Gastrocnemius medialis (tissue), 4 donors: Measurements from ENCODE around the gene RFC4. TPM values are rescaled to one million over a fixed set of nuclear protein-coding genes. Genes with fewer than 3 reads are reported as not detected.

Experiments used
- ATAC-seq, 2 donors: fragments of 150-250 bp; one replicate each; pipeline ENCODE4 v1.9.1; 2016
- DNase-seq, 2 donors: peaks; one replicate each; pipeline ENCODE4 v3.0.0-alpha.2; 2019
- H3K27ac ChIP-seq, 4 donors: fragments of 200-600 bp; sonication (generic); 1 replicate in 1 of 4; 2 replicates in 3 of 4; pipeline ENCODE4 v1.5.1; 2016 to 2018; ENCODE audit warnings: mild to moderate bottlenecking in 2 of 4, moderate library complexity in 1 of 4
- H3K27me3 ChIP-seq, 3 donors: fragments of 200-600 bp; sonication (generic) in 2 of 3; 1 replicate in 1 of 3; 2 replicates in 2 of 3; pipeline versions ENCODE4 v1.5.1 to v1.6.0; 2016 to 2019; ENCODE audit warnings: mild to moderate bottlenecking in 1 of 3, moderate library complexity in 1 of 3
- H3K36me3 ChIP-seq, 2 donors: fragments of 200-600 bp; sonication (generic) in 1 of 2; one replicate each; pipeline ENCODE4 v1.5.1; 2017 to 2018
- H3K4me1 ChIP-seq, 2 donors: fragments of 200-600 bp; sonication (generic) in 1 of 2; one replicate each; pipeline ENCODE4 v1.5.1; 2016 to 2017; ENCODE audit warnings: mild to moderate bottlenecking in 2 of 2
- H3K4me3 ChIP-seq, 4 donors: fragments of 200-600 bp; sonication (generic) in 3 of 4; 1 replicate in 1 of 4; 2 replicates in 3 of 4; pipeline ENCODE4 v1.5.1; 2016 to 2019; ENCODE audit warnings: mild to moderate bottlenecking in 2 of 4
- H3K9me3 ChIP-seq, 3 donors: fragments of 200-600 bp; sonication (generic) in 2 of 3; 1 replicate in 1 of 3; 2 replicates in 2 of 3; pipeline ENCODE4 v1.5.1; 2016 to 2019
- POLR2A ChIP-seq, 2 donors: fragments of 450-650 bp; IDR thresholded peaks; one replicate each; pipeline ENCODE4 v1.6.1; 2017; ENCODE audit warnings: antibody characterized with exemption in 2 of 2, mild to moderate bottlenecking in 2 of 2, moderate library complexity in 2 of 2
- in situ Hi-C, 4 donors: fragments of 200-750 bp; cut with MboI; loops; one replicate each; pipeline versions ENCODE4 v1.15.0 to v1.8.0; 2017; ENCODE audit warnings: low sequenced_read_pairs in 4 of 4
- intact Hi-C: fragments of 100-400 bp; cut with DNase I; formaldehyde crosslinking; loops from one replicate; pipeline ENCODE4 v1.15.1; 2023; ENCODE audit warnings: low total_unique reads
- total RNA-seq, 4 donors: library from RNA; depleted of rRNA; stranded (reverse); fragments of >200 nt; gene quantifications; one replicate each; pipeline versions ENCODE4 v1.1.0 to v1.2.3, GENCODE V29; 2016
- TF ChIP-seq, protein P1 (sequence below), 5 experiments: fragments of 450-650 bp in 3 of 5; fragments of 200-600 bp in 2 of 5; sonication (generic) in 2 of 5; IDR thresholded peaks in 4 of 5; conservative IDR thresholded peaks in 1 of 5; 1 replicate in 4 of 5; 2 replicates in 1 of 5; pipeline ENCODE4 v1.5.1; 2016 to 2019; ENCODE audit warnings: antibody characterized with exemption in 5 of 5, mild to moderate bottlenecking in 3 of 5, moderate library complexity in 3 of 5

The RFC4 gene
- total RNA-seq, 4 donors from 2014 or later = 4.5 to 15.1 (median 7.3) TPM

DNA sequence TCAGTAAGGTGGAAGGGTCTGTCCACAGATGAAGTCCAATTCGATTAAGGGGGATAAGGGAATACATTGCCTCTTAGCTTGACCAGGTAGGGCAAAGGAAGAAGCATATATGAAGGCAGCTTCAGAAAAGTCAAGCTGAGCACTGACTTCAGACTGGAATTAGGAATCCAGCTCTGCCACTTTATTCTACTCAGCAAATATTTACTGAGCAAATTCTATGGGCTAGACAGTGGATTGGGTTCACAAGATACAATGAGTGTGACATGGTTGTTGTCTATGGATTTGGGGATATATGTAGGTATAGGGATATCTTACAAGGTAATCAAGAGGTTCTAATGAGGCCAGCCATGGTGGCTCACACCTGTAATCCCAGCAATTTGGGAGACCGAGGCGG, 36.8 kb upstream of the RFC4 start:
- intact Hi-C loops (no loop called here), in situ Hi-C loops (loop anchor here in 1 of 4 donors (10.0 kb wide), 1 partner anchor 322 kb away; no protein-coding TSS in a partner anchor)
- Histone ChIP-seq H3K9me3 (no peaks in the 10 kb centered on the region), H3K36me3 (no peaks in the 10 kb centered on the region), H3K27ac (no peak overlapping the region), H3K4me3 (no peak overlapping the region), H3K27me3 (peaks cover 0 to 18% (median 11%) of the 10 kb centered on the region in 3 donors), H3K4me1 (no peaks in the 10 kb centered on the region)
- no peak for TF ChIP-seq POLR2A (IDR thresholded peaks at IDR 0.05)
- TF ChIP-seq, protein P1, sequence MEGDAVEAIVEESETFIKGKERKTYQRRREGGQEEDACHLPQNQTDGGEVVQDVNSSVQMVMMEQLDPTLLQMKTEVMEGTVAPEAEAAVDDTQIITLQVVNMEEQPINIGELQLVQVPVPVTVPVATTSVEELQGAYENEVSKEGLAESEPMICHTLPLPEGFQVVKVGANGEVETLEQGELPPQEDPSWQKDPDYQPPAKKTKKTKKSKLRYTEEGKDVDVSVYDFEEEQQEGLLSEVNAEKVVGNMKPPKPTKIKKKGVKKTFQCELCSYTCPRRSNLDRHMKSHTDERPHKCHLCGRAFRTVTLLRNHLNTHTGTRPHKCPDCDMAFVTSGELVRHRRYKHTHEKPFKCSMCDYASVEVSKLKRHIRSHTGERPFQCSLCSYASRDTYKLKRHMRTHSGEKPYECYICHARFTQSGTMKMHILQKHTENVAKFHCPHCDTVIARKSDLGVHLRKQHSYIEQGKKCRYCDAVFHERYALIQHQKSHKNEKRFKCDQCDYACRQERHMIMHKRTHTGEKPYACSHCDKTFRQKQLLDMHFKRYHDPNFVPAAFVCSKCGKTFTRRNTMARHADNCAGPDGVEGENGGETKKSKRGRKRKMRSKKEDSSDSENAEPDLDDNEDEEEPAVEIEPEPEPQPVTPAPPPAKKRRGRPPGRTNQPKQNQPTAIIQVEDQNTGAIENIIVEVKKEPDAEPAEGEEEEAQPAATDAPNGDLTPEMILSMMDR (IDR thresholded peaks at IDR 0.05 in 4 of 5, conservative IDR thresholded peaks at IDR 0.05 in 1 of 5) = no peak
- ATAC-seq (no peak), DNase-seq (no peak)

DNA sequence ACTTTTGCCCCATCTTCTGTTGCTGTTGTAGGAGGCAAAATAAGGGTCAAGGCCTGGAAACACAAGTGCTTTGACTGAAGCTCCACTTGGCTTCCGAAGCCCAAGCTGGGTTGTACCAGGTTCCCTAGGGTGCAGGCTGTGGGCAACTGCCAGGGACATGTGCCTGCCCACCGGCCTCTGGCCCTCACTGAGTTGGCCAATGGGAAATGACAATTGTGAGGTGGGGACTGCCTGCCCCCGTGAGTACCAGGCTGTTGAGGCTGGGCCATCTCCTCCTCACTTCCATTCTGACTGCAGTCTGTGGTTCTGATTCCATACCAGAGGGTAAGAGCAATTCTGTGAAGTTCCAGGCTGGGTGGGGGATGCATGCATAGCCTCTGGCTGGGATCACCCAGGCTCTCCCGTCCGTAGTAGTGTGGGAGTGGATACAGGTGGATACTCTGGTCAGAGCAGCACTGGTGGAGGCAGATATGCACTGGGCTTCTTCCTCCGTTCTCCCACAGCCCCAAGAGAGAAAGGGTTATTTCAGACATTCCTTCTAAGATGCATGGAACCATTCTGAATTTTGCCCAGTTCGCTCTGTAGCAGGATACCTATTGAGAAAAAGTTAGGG, 36.2 kb upstream of the RFC4 start, which contains the start of gene ADIPOQ:
TSS of gene ADIPOQ (plus strand) at position 285 of the 613 bp plus-strand sequence. CDS start 10,349 bp downstream, outside the sequence.
- Histone ChIP-seq H3K4me1 (no peaks in the 10 kb centered on the region), H3K27me3 (peaks cover 0 to 15% (median 11%) of the 10 kb centered on the region in 3 donors), H3K27ac (no peak within 1 kb of the TSS), H3K36me3 (no peaks in the 10 kb centered on the region), H3K9me3 (no peaks in the 10 kb centered on the region), H3K4me3 (no peak within 1 kb of the TSS)
- in situ Hi-C loops (loop anchor here in 1 of 4 donors (10.0 kb wide), 1 partner anchor 322 kb away; no protein-coding TSS in a partner anchor), intact Hi-C loops (no loop called here)
- TF ChIP-seq, protein P1 (IDR thresholded peaks at IDR 0.05 in 4 of 5, conservative IDR thresholded peaks at IDR 0.05 in 1 of 5) = no peak
- TF ChIP-seq POLR2A (IDR thresholded peaks at IDR 0.05) = no peak
- DNase-seq = no peak
- ATAC-seq = no peak

DNA sequence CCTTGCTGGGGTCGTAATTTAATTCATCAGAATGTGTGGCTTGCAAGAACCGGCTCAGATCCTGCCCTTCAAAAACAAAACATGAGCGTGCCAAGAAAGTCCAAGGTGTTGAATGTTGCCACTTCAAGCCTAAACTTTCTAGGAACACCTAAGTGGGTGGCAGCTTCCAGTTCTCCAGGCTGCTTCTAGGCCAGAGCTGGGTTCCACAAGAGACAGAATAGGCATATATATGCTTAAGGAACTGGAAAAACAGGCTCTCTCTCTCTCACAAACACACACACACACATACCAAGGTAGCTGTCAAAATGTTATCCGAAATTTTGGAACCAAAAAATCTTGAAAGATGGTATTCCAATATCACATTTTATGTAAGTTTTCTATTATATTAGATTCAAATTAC, 35.3 kb upstream of the RFC4 start:
- Histone ChIP-seq H3K36me3 (no peaks in the 10 kb centered on the region), H3K9me3 (no peaks in the 10 kb centered on the region), H3K4me1 (no peaks in the 10 kb centered on the region), H3K27ac (no peak overlapping the region), H3K4me3 (no peak overlapping the region), H3K27me3 (peaks cover 0 to 13% (median 11%) of the 10 kb centered on the region in 3 donors)
- intact Hi-C loops = no loop called here
- TF ChIP-seq, protein P1 (IDR thresholded peaks at IDR 0.05 in 4 of 5, conservative IDR thresholded peaks at IDR 0.05 in 1 of 5) = no peak
- DNase-seq (no peak), ATAC-seq (no peak)
- in situ Hi-C loops = loop anchor here in 1 of 4 donors (10.0 kb wide), 1 partner anchor 323 kb away; no protein-coding TSS in a partner anchor

DNA sequence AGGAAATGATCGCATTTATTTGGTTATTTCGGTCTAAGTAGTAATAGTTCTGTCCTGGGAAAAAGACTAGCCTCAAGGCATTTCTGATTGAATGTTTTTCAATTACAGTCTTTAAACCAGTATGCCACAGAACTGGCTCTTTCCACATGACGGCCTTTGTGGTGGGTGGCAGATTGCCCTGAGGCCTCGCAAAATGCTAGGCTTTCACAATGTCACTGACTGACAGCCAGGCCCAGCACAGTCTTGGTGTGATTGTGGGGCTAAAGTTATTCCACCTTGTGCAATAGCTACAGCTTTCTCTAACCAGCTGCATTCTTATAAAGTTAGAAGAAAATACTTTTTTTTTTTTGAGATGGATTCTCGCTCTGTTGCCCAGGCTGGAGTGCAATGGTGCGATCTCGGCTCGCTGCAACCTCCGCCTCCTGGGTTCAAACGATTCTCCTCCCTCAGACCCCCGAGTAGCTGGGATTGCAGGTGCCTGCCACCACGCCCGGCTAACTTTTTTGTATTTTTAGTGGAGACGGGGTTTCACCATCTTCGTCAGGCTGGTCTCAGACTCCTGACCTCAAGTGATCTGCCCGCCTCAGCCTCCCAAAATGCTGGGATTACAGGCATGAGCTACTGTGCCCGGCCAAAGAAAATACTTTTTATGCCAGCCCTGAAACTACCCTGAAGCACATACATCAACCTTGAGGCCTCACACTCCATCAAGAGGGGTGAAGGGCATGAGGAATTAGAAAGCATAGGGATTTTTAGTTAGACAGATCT, 33.8 kb upstream of the RFC4 start:
- in situ Hi-C loops (loop anchor here in 1 of 4 donors (10.0 kb wide), 1 partner anchor 325 kb away; no protein-coding TSS in a partner anchor), intact Hi-C loops (no loop called here)
- no peak for TF ChIP-seq POLR2A (IDR thresholded peaks at IDR 0.05)
- TF ChIP-seq, protein P1 (IDR thresholded peaks at IDR 0.05 in 4 of 5, conservative IDR thresholded peaks at IDR 0.05 in 1 of 5) = no peak
- Histone ChIP-seq H3K36me3 (no peaks in the 10 kb centered on the region), H3K9me3 (no peaks in the 10 kb centered on the region), H3K27ac (no peak overlapping the region), H3K27me3 (peaks cover 0 to 2% (median 0%) of the 10 kb centered on the region in 3 donors), H3K4me3 (no peak overlapping the region), H3K4me1 (no peaks in the 10 kb centered on the region)
- no peak for DNase-seq
- ATAC-seq = no peak
